ENCODE results near the gene CSPG4.
A peak's percentile ranks its signal among the peaks of the same experiment; 100 is the strongest.

Gene CSPG4

GRCh38 chr15:75727851-75728715, 15.4 kb upstream of the CSPG4 start:
- Histone ChIP-seq H3K4me3 (ENCODE audit: control insufficient read depth in 1 of 7, extremely low read depth in 1 of 7, insufficient read depth in 4 of 7, low read depth in 2 of 7, low read length in 6 of 7) (no peak overlapping the region), H3K27ac (ENCODE audit: insufficient read depth in 1 of 2, low read depth in 1 of 2, low read length in 2 of 2, poor library complexity in 1 of 2, severe bottlenecking in 2 of 2) (no peak overlapping the region), H3K4me1 (ENCODE audit: control extremely low read depth in 1 of 4, control insufficient read depth in 4 of 4, insufficient read depth in 4 of 4, low read length in 3 of 4) (peaks cover 0 to 29% (median 21%) of the 10 kb centered on the region in 4 experiments), H3K27me3 (replicated peaks in 2 of 5; ENCODE audit: control insufficient read depth in 4 of 5, insufficient read depth in 5 of 5, low read length in 4 of 5) (peaks cover 0 to 6% (median 0%) of the 10 kb centered on the region in 5 experiments), H3K36me3 (ENCODE audit: control insufficient read depth in 4 of 4, insufficient read depth in 4 of 4, low read length in 3 of 4) (no peaks in the 10 kb centered on the region), H3K9me3 (ENCODE audit: control extremely low read depth in 1 of 5, control insufficient read depth in 4 of 5, insufficient read depth in 2 of 5, low read depth in 1 of 5, low read length in 4 of 5) (no peaks in the 10 kb centered on the region)
- ChIA-PET CTCF (interaction anchor here (0.8 to 3.4 kb wide), 14 partner anchors 11 to 420 kb away, joined by 3 to 52 read pairs (median 4); no protein-coding TSS in a partner anchor), POLR2A (no interaction called here)
- WGBS (ENCODE audit: insufficient coverage), result 49% methylated on average over 17 of the region's 17 CpGs
- DNase-seq, result peak; percentile 70 to 83 (median 79)

- H3K27me3 ChIP-seq (replicated peaks in 2 of 5; ENCODE audit: control insufficient read depth in 4 of 5, insufficient read depth in 5 of 5, low read length in 4 of 5), result peaks cover 0 to 9% (median 0%) of the 10 kb centered on the region in 5 experiments
- ChIA-PET POLR2A (no interaction called here), CTCF (interaction anchor here (1.4 to 3.4 kb wide), 6 partner anchors 12 to 194 kb away, joined by 3 to 52 read pairs (median 10); no protein-coding TSS in a partner anchor)
- no peaks in the 10 kb centered on the region for H3K9me3 ChIP-seq (ENCODE audit: control extremely low read depth in 1 of 5, control insufficient read depth in 4 of 5, insufficient read depth in 2 of 5, low read depth in 1 of 5, low read length in 4 of 5)
- no peak overlapping the region for H3K27ac ChIP-seq (ENCODE audit: insufficient read depth in 1 of 2, low read depth in 1 of 2, low read length in 2 of 2, poor library complexity in 1 of 2, severe bottlenecking in 2 of 2)
- H3K4me1 ChIP-seq (ENCODE audit: control extremely low read depth in 1 of 4, control insufficient read depth in 4 of 4, insufficient read depth in 4 of 4, low read length in 3 of 4), result peaks cover 0 to 19% (median 13%) of the 10 kb centered on the region in 4 experiments
- H3K4me3 ChIP-seq (ENCODE audit: control insufficient read depth in 1 of 7, extremely low read depth in 1 of 7, insufficient read depth in 4 of 7, low read depth in 2 of 7, low read length in 6 of 7), result no peak overlapping the region
- WGBS (ENCODE audit: insufficient coverage), result 88% methylated on average over 15 of the region's 20 CpGs
- no peaks in the 10 kb centered on the region for H3K36me3 ChIP-seq (ENCODE audit: control insufficient read depth in 4 of 4, insufficient read depth in 4 of 4, low read length in 3 of 4)
- no peak for DNase-seq
Measured at GRCh38 chr15:75727031-75727531, 14.4 kb upstream of the CSPG4 start.

- DNase-seq, result peak in 2 of 3 donors; percentile 44 to 50
- H3K9me3 ChIP-seq (ENCODE audit: control extremely low read depth in 1 of 5, control insufficient read depth in 4 of 5, insufficient read depth in 2 of 5, low read depth in 1 of 5, low read length in 4 of 5), result no peaks in the 10 kb centered on the region
- H3K27ac ChIP-seq (ENCODE audit: insufficient read depth in 1 of 2, low read depth in 1 of 2, low read length in 2 of 2, poor library complexity in 1 of 2, severe bottlenecking in 2 of 2), result no peak overlapping the region
- H3K36me3 ChIP-seq (ENCODE audit: control insufficient read depth in 4 of 4, insufficient read depth in 4 of 4, low read length in 3 of 4), result no peaks in the 10 kb centered on the region
- peaks cover 0 to 15% (median 7%) of the 10 kb centered on the region in 4 experiments for H3K4me1 ChIP-seq (ENCODE audit: control extremely low read depth in 1 of 4, control insufficient read depth in 4 of 4, insufficient read depth in 4 of 4, low read length in 3 of 4)
- ChIA-PET POLR2A (no interaction called here), CTCF (interaction anchor here (0.7 to 3.3 kb wide), 9 partner anchors 12 to 196 kb away, joined by 3 to 21 read pairs (median 5); no protein-coding TSS in a partner anchor)
- no peak overlapping the region for H3K4me3 ChIP-seq (ENCODE audit: control insufficient read depth in 1 of 7, extremely low read depth in 1 of 7, insufficient read depth in 4 of 7, low read depth in 2 of 7, low read length in 6 of 7)
- 85% methylated on average over 10 of the region's 11 CpGs for WGBS (ENCODE audit: insufficient coverage)
- peaks cover 0 to 11% (median 0%) of the 10 kb centered on the region in 5 experiments for H3K27me3 ChIP-seq (replicated peaks in 2 of 5; ENCODE audit: control insufficient read depth in 4 of 5, insufficient read depth in 5 of 5, low read length in 4 of 5)
Measured at GRCh38 chr15:75725719-75726607, 13.3 kb upstream of the CSPG4 start.

GRCh38 chr15:75725006-75725718, 12.5 kb upstream of the CSPG4 start:
- Histone ChIP-seq H3K4me3 (ENCODE audit: control insufficient read depth in 1 of 7, extremely low read depth in 1 of 7, insufficient read depth in 4 of 7, low read depth in 2 of 7, low read length in 6 of 7) (no peak overlapping the region), H3K4me1 (ENCODE audit: control extremely low read depth in 1 of 4, control insufficient read depth in 4 of 4, insufficient read depth in 4 of 4, low read length in 3 of 4) (peaks cover 0 to 18% (median 9%) of the 10 kb centered on the region in 4 experiments), H3K9me3 (ENCODE audit: control extremely low read depth in 1 of 5, control insufficient read depth in 4 of 5, insufficient read depth in 2 of 5, low read depth in 1 of 5, low read length in 4 of 5) (no peaks in the 10 kb centered on the region), H3K27ac (ENCODE audit: insufficient read depth in 1 of 2, low read depth in 1 of 2, low read length in 2 of 2, poor library complexity in 1 of 2, severe bottlenecking in 2 of 2) (no peak overlapping the region), H3K27me3 (replicated peaks in 2 of 5; ENCODE audit: control insufficient read depth in 4 of 5, insufficient read depth in 5 of 5, low read length in 4 of 5) (peaks cover 0 to 11% (median 0%) of the 10 kb centered on the region in 5 experiments), H3K36me3 (ENCODE audit: control insufficient read depth in 4 of 4, insufficient read depth in 4 of 4, low read length in 3 of 4) (no peaks in the 10 kb centered on the region)
- DNase-seq, result no peak
- POLR2A ChIA-PET, result interaction anchor here (1.1 kb wide), 1 partner anchor 78 kb away, joined by 3 read pairs; no protein-coding TSS in a partner anchor
- CTCF ChIA-PET, result interaction anchor here (1.0 to 3.3 kb wide), 8 partner anchors 13 to 197 kb away, joined by 3 to 21 read pairs (median 5); no protein-coding TSS in a partner anchor
- 92% methylated on average over 12 of the region's 15 CpGs for WGBS (ENCODE audit: insufficient coverage)

- ChIA-PET CTCF (interaction anchor here (0.6 to 3.3 kb wide), 17 partner anchors 9 to 198 kb away, joined by 3 to 12 read pairs (median 3); no protein-coding TSS in a partner anchor), POLR2A (interaction anchor here (1.1 kb wide), 1 partner anchor 77 kb away, joined by 3 read pairs; no protein-coding TSS in a partner anchor)
- H3K4me3 ChIP-seq (ENCODE audit: control insufficient read depth in 1 of 7, extremely low read depth in 1 of 7, insufficient read depth in 4 of 7, low read depth in 2 of 7, low read length in 6 of 7), result peak overlapping the region in 1 of 7 experiments; percentile 7
- H3K9me3 ChIP-seq (ENCODE audit: control extremely low read depth in 1 of 5, control insufficient read depth in 4 of 5, insufficient read depth in 2 of 5, low read depth in 1 of 5, low read length in 4 of 5), result no peaks in the 10 kb centered on the region
- peaks cover 0 to 18% (median 9%) of the 10 kb centered on the region in 4 experiments for H3K4me1 ChIP-seq (ENCODE audit: control extremely low read depth in 1 of 4, control insufficient read depth in 4 of 4, insufficient read depth in 4 of 4, low read length in 3 of 4)
- DNase-seq, result peak; percentile 82 to 89 (median 89)
- H3K27me3 ChIP-seq (replicated peaks in 2 of 5; ENCODE audit: control insufficient read depth in 4 of 5, insufficient read depth in 5 of 5, low read length in 4 of 5), result peaks cover 0 to 9% (median 0%) of the 10 kb centered on the region in 5 experiments
- H3K27ac ChIP-seq (ENCODE audit: insufficient read depth in 1 of 2, low read depth in 1 of 2, low read length in 2 of 2, poor library complexity in 1 of 2, severe bottlenecking in 2 of 2), result no peak overlapping the region
- 24% methylated on average over 5 of the region's 9 CpGs for WGBS (ENCODE audit: insufficient coverage)
- no peaks in the 10 kb centered on the region for H3K36me3 ChIP-seq (ENCODE audit: control insufficient read depth in 4 of 4, insufficient read depth in 4 of 4, low read length in 3 of 4)
Measured at GRCh38 chr15:75723847-75724660, 11.4 kb upstream of the CSPG4 start.

Measured in common myeloid progenitor, CD34-positive (primary cell).